ENCODE measurements around the gene ZFAND4. TPM values are rescaled to one million over a fixed set of nuclear protein-coding genes. Genes with fewer than 3 reads are reported as not detected.

The ZFAND4 gene
- total and polyA plus RNA-seq, 9 of the 15 experiments (the other 6 are each of a cell fraction or from before 2014, with no cell fraction given): 0.42 to 3.0 (median 1.5) TPM

DNA sequence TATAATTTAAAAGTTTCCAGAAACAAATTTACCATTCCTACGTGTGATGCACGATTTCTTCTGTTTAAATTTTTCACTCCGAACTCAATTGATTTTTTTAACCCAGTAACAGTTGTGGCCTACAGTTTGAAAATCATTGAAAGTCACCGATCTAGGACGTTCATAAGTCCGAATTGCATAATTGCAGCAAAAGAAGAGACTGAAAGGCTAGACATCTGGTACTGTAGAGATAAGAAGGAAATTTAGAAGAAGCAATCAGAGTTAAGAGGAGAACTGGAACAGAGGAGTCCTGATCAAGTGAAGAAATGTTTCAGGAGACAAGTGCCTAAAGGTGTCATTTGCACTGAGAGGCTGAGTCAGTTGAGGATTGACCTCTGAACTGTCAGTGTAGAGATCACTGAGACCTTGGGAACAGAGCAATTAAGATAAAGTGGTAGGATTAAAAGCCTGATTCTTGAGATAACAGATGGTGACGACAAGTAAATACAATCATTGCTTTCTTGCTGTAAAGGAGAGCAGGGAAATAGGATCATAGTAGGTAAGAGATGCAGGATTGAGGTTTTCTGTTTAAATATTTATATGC is 73.5 kb downstream of the ZFAND4 start (continued):
- TF ChIP-seq SAFB2 (IDR thresholded peaks at IDR 0.05; ENCODE audit: borderline replicate concordance, low read depth, low read length, severe bottlenecking): no peak
- TF ChIP-seq KDM1A (IDR thresholded peaks at IDR 0.05): peak in 1 of 2 experiments; percentile 32; a peak in 1 of 4 replicates
- TF ChIP-seq KLF1 (tag; IDR thresholded peaks at IDR 0.05): no peak
- peak; percentile 23; the same call in 1 of the 2 replicates for TF ChIP-seq TCF3 (CRISPR knock-in tag; IDR thresholded peaks at IDR 0.05)
- TF ChIP-seq, protein P1, sequence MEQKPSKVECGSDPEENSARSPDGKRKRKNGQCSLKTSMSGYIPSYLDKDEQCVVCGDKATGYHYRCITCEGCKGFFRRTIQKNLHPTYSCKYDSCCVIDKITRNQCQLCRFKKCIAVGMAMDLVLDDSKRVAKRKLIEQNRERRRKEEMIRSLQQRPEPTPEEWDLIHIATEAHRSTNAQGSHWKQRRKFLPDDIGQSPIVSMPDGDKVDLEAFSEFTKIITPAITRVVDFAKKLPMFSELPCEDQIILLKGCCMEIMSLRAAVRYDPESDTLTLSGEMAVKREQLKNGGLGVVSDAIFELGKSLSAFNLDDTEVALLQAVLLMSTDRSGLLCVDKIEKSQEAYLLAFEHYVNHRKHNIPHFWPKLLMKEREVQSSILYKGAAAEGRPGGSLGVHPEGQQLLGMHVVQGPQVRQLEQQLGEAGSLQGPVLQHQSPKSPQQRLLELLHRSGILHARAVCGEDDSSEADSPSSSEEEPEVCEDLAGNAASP (IDR thresholded peaks at IDR 0.05): no peak
- no peak for TF ChIP-seq FOXA3 (CRISPR knock-in tag; conservative IDR thresholded peaks at IDR 0.05 in 1 of 2, IDR thresholded peaks at IDR 0.05 in 1 of 2)
- TF ChIP-seq, protein P2, sequence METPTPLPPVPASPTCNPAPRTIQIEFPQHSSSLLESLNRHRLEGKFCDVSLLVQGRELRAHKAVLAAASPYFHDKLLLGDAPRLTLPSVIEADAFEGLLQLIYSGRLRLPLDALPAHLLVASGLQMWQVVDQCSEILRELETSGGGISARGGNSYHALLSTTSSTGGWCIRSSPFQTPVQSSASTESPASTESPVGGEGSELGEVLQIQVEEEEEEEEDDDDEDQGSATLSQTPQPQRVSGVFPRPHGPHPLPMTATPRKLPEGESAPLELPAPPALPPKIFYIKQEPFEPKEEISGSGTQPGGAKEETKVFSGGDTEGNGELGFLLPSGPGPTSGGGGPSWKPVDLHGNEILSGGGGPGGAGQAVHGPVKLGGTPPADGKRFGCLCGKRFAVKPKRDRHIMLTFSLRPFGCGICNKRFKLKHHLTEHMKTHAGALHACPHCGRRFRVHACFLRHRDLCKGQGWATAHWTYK (CRISPR knock-in tag; IDR thresholded peaks at IDR 0.05): no peak
- TF ChIP-seq RBM39 (optimal IDR thresholded peaks at IDR 0.05; ENCODE audit: low read depth, low read length): no peak
- no peak for TF ChIP-seq ARNT (IDR thresholded peaks at IDR 0.05)
- TF ChIP-seq SETDB1 (IDR thresholded peaks at IDR 0.05; ENCODE audit: low read length): no peak
- peak; percentile 51 for TF ChIP-seq ARID1B (IDR thresholded peaks at IDR 0.05)
- no peak for TF ChIP-seq TEAD2 (tag; IDR thresholded peaks at IDR 0.05)
- TF ChIP-seq HNRNPUL1 (IDR thresholded peaks at IDR 0.05; ENCODE audit: low read length): no peak
- peak; percentile 48; the same call in 1 of the 2 replicates for TF ChIP-seq CBFA2T2 (conservative IDR thresholded peaks at IDR 0.05)
- no peak for TF ChIP-seq FOXK2 (conservative IDR thresholded peaks at IDR 0.05 in 1 of 2, IDR thresholded peaks at IDR 0.05 in 1 of 2; ENCODE audit: low read depth in 2 of 2)
- no peak for TF ChIP-seq MYBL2 (IDR thresholded peaks at IDR 0.05; ENCODE audit: low read depth)
- no peak for TF ChIP-seq MYBL2 (CRISPR knock-in tag; IDR thresholded peaks at IDR 0.05; ENCODE audit: borderline replicate concordance)
- TF ChIP-seq, protein P3, sequence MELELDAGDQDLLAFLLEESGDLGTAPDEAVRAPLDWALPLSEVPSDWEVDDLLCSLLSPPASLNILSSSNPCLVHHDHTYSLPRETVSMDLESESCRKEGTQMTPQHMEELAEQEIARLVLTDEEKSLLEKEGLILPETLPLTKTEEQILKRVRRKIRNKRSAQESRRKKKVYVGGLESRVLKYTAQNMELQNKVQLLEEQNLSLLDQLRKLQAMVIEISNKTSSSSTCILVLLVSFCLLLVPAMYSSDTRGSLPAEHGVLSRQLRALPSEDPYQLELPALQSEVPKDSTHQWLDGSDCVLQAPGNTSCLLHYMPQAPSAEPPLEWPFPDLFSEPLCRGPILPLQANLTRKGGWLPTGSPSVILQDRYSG (tag; conservative IDR thresholded peaks at IDR 0.05; ENCODE audit: low read depth): no peak
- no peak for TF ChIP-seq SMARCA5 (IDR thresholded peaks at IDR 0.05)
- TF ChIP-seq, protein P4, sequence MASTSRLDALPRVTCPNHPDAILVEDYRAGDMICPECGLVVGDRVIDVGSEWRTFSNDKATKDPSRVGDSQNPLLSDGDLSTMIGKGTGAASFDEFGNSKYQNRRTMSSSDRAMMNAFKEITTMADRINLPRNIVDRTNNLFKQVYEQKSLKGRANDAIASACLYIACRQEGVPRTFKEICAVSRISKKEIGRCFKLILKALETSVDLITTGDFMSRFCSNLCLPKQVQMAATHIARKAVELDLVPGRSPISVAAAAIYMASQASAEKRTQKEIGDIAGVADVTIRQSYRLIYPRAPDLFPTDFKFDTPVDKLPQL (IDR thresholded peaks at IDR 0.05; ENCODE audit: extremely low read depth, insufficient read length): no peak
- TF ChIP-seq, protein P5, sequence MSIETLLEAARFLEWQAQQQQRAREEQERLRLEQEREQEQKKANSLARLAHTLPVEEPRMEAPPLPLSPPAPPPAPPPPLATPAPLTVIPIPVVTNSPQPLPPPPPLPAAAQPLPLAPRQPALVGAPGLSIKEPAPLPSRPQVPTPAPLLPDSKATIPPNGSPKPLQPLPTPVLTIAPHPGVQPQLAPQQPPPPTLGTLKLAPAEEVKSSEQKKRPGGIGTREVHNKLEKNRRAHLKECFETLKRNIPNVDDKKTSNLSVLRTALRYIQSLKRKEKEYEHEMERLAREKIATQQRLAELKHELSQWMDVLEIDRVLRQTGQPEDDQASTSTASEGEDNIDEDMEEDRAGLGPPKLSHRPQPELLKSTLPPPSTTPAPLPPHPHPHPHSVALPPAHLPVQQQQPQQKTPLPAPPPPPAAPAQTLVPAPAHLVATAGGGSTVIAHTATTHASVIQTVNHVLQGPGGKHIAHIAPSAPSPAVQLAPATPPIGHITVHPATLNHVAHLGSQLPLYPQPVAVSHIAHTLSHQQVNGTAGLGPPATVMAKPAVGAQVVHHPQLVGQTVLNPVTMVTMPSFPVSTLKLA (conservative IDR thresholded peaks at IDR 0.05): no peak
- TF ChIP-seq NR2C1 (IDR thresholded peaks at IDR 0.05): peak; percentile 60
- peak; percentile 82 for TF ChIP-seq NR2C1 (tag; IDR thresholded peaks at IDR 0.05)
